HG03439 (cell line): Measurements from ENCODE around the gene TUBGCP4.
"Not testable (repeated sequence)": the region's sequence is repeated elsewhere in the genome, so short reads cannot be mapped to it uniquely, and the experiment has no call there.

ENCODE experiments used
- ATAC-seq: cut with Tn5 transposase; IDR thresholded peaks from one replicate; pipeline ENCODE4 v1.9.1; 2021; ENCODE audit warnings: mild to moderate bottlenecking, moderate library complexity; ENCODE audit not compliant: unreplicated experiment

Gene TUBGCP4

DNA sequence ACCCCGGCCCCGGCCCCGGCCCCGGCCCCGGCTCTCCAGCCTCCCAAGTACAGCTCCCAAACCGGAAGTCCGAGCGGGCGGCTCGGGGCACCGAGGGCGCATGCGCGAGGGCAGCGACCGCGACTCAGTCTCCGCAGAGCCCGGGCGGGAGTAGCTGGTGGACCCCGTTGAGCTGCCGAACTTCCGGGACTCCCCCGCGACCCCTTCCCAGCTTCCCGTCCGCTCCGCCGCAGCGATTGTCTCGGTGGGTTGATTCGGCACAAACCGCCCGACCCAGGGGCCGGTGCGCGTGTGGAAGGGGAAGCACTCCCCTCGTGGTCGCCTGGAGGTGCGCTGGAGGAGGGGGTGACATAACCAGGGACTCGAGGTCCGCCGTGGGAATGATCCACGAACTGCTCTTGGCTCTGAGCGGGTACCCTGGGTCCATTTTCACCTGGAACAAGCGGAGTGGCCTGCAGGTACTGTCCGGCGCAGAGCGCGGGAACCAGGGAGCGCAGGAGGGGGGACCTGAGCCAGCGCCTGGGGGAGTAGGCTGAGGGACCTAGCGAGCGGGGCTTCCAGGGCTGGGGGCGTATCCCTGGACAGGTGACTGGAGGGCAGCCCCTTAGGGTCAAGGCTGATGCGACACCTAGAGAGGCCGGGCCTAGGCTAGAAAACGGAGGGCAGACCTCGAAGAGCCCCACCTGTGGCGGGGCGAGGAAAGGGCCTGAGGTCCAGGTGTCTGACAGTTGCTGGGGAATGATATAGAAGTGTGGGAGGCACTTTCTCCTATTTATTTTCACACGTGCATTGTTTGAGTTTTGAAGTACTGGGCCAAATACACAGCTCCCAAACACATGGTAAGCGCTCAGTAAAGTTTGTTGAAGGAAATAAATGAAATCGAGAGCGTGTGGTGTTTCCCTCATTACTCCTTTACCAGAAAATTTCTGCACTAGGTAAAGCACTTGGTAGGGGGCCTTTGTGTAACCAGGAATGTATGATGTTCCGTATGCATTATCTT, at the start of gene TUBGCP4, which contains the start of gene ZSCAN29:
TSS of gene TUBGCP4 (plus strand) at position 127 of the 1,000 bp plus-strand sequence. CDS start at position 381, 254 bp downstream.
TSS of gene ZSCAN29 (minus strand) at position 69 of the 1,000 bp plus-strand sequence. CDS start 1,130 bp downstream, outside the sequence.
- peak; percentile 82 for ATAC-seq

- ATAC-seq, result no peak
These were observed 45.7 kb upstream of the TUBGCP4 start for GRCh38 chr15:43325039-43325684.

DNA sequence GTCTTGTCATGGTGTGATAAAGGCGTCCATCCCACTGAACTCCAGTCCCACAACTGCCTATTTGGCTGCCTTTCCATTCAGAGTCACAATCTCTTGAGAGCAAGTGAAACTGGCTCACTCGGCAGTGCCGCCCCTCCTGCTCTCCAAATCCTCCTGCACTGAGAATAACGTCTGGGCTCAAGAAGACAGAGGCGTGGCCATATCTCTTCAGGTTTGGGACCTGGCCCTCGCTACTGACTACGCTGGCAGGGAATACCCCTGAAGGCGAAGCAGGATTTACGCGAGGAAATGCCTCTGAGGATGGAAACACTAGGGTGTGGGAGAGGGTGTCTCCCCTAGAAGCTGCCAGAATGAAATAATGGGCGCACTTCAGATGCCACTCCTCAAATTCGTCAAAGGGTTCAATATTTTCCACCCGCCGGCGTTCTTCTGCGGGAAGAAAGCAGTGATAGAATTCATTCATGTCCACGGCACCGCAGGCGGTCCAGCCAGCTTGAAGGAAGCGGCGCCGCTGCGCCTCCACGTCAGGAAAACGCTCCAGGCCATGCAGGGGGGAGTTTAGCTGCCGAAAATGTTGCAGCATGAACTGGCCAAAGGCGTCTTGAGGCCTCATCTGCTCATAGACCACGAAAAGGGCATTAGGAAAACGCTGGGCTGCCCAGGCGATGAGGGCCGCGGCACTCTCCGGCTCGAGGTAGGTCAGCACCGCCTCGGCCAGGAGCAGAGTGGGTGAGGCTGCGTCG, 41.5 kb upstream of the TUBGCP4 start:
- ATAC-seq, result no peak

DNA sequence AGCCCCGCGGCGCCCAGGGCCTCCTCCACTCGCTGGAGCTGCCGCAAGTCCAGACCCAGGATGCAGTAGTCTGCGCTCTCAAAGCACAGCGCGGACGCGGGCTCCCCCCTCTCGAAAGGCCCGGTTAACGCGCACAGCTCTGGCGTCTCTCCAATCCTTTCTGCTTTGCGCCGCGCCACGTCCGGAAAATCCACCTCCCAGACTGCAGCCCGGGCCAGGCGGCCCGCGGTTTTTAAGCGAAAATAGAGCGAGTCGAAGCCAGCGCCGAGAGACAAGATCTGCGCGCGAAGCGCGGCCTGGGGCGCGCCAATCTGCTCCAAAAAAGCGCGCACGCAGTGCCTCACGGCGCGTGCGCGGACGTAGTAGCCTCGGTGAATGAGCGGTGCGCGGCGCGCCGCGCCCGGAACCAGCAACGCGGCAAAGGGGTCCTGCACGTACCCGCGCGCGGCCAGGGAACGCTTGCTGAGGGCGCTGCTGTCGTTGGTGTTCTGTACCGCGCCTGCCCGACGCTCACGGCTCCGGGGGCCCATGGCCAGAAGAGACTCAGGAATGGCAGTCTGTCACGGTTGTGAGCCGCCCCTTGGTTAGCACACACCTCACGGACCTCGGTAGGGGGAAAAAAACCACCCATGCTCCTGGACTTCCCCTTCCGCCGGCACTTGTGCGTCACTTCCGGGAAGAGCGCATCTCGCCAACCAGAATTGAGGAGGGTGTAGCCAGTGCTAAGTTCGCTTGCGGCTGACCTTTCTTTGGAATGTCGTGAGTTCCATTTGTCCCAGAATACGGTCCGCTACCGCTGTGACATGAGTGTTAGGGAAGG, 40.7 kb upstream of the TUBGCP4 start, which contains the start of gene LCMT2:
TSS of gene LCMT2 (minus strand) at position 614 of the 820 bp plus-strand sequence. CDS start at position 530, 84 bp downstream.
- peak; percentile 89 for ATAC-seq

GRCh38 chr15:43330780-43331087, 40.2 kb upstream of the TUBGCP4 start:
- ATAC-seq, result peak; percentile 18

DNA sequence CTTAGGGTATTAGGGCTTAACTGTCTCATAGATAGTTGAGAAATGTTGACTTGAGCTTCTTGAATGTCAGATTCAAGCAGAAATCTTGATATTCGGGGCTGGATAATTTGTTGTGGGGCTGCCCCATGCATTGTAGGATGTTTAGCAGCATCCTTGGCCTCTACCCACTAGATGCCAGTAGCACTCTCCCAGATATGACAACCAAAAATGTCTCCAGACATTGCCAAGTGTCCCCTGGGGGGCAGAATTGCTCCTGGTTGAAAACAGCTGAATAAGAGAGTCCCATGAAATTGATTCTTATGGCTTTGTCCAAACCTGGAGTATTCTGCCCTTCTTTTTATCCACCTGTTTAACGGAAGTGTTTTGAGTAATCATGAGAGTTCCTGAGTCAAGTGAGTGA, 24.6 kb upstream of the TUBGCP4 start:
- ATAC-seq, result no peak

DNA sequence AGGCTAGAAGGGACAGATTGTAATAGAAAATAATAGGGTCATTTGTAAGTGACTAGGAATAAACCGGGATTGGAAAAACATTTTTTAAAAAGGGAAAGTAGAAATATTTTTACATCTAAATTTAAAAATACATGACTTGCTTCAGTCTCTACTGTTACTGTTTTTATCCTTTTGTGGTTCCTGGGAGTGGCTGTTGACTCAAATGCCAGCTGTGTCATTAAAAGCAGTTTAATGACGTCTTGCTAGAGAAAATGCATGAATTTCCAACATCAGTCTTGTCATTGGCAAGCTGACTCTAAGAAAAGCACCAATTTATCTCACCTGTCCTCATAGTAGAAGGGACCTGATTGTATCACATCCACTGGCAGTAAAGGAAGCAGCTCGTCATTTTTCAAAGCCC, 23.8 kb upstream of the TUBGCP4 start:
- ATAC-seq, result no peak

DNA sequence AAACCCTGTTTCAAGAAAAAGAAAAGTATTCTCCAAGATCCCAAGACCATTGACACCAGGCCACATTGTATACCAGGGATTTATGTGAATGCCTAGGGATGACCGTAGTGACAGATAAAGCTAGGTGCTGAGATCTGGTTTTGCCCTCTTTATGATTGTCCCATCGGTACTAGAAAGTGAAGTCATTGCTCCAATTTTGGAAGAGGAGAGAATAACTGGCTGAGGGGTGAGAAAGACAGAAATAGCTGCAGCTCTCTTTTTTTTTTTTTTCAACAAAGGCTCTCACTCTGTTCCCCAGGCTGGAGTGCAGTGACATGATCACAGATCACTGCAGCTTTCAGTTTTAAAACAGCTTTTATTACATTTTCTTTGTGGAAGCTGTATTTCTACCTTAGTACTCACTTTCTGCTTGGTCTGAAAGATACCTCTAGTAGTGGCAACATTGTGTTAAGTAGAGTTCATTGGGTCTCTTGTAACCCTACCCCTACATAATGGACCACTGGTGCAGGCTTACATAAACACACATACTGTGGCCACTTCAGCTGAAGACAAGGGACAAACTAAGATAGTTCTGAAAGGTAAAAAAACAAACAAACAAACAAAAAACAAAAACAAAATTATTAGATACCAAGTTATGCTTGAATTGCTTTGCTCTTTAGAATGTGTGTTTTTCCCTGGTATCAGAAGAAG, 18.1 kb upstream of the TUBGCP4 start:
- no peak for ATAC-seq

DNA sequence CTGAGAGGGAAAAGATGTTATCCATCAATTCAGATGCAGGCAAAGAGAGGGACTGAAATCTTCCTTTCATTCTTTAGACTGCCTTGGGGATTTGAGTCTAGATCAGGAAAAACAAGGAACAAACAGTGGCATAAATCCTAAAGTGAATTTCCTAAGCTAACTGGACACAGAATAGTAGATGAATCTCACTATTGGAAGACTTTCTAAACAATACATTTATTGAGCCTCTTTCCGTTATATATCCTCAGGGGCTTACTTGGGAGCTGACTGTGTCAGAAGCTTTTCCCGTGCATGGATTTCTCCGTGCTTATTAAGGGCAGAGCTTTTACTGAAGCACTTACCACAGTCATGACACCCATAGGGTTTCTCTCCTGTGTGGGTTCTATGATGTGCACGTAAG, 10.1 kb upstream of the TUBGCP4 start:
- no peak for ATAC-seq

GRCh38 chr15:43361313-43361903, 9.5 kb upstream of the TUBGCP4 start:
- ATAC-seq, result no peak

GRCh38 chr15:43370310-43370974, 459 bp upstream of the TUBGCP4 start:
- ATAC-seq, result no peak

DNA sequence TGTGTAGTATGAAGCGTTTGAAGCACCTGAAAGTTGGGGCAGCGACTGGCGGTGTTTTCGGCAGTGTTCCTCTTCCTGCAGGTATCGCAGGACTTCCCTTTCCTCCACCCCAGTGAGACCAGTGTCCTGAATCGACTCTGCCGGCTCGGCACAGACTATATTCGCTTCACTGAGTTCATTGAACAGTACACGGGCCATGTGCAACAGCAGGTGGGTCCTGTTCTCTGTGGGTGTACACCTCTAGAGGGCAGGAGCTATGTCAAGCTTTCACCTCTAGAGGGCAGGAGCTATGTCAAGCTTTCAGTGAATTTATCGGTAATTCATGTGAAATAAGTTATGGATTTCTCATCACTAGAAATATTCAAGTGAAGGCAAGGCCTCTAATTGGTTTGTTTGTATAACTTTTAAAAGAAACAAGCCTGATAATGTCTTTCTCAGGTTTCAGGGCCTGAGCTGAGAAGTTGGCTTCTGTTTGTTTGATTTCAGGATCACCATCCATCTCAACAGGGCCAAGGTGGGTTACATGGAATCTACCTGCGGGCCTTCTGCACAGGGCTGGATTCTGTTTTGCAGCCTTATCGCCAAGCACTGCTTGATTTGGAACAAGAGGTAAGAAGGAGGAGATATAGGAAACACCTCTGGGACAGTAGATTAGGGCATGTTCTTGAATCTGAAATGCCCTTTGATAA, 5.3 kb downstream of the TUBGCP4 start:
- ATAC-seq, result no peak

GRCh38 chr15:43378601-43379000, 7.7 kb downstream of the TUBGCP4 start:
- no peak for ATAC-seq

DNA sequence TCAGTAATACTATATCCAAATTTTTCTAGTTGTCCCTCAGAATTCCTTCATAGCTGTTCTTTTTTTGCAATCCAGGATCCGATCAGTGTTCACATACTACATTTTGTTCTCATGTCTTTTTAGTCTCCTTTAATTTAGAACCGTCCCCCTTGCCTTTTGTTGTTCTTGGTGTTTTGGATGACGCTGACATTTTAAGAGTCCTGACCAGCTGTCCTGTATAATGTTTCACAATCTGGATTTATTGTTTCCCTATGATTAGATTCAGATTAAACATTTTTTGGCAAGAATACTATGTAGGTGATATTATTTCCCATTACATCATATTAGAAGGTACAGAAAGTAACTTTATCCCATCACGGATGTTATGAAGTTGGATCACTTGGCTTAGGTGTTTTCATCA, 11.4 kb downstream of the TUBGCP4 start:
- no peak for ATAC-seq

DNA sequence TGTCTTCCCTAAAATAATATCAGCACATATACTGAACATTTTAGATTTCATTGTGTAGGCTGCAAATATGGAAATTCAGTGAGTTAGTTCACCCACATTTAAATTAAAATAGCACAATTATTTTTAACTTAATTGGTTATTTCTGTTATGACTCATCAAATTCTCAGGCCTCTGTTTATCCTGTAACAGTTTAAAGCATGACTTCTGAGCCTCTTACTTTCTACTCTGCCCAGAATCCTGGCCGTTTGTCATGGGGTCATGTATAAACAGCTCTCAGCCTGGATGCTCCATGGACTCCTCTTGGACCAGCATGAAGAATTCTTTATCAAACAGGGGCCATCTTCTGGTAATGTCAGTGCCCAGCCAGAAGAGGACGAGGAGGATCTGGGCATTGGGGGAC, 12.2 kb downstream of the TUBGCP4 start:
- no peak for ATAC-seq

- no peak for ATAC-seq
These were observed 19.8 kb downstream of the TUBGCP4 start for GRCh38 chr15:43390723-43391122.

GRCh38 chr15:43393592-43393991, 22.7 kb downstream of the TUBGCP4 start:
- ATAC-seq, result not testable (repeated sequence)

GRCh38 chr15:43402255-43402654, 31.4 kb downstream of the TUBGCP4 start:
- ATAC-seq, result no peak
